Anterior cingulate cortex (tissue), 58 donors: Measurements from ENCODE around the gene SCRN1.
A peak's percentile ranks its signal among the peaks of the same experiment; 100 is the strongest.

ENCODE experiments used
- DNase-seq, 58 donors: peaks; one replicate each; lab custom pipeline; 2025; lab: John Stamatoyannopoulos, UW

SCRN1 gene

GRCh38 chr7:29940199-29940598 lies 49.4 kb downstream of the SCRN1 start:
- no peak for DNase-seq

GRCh38 chr7:29937132-29937531 lies 52.5 kb downstream of the SCRN1 start:
- DNase-seq = no peak

DNA sequence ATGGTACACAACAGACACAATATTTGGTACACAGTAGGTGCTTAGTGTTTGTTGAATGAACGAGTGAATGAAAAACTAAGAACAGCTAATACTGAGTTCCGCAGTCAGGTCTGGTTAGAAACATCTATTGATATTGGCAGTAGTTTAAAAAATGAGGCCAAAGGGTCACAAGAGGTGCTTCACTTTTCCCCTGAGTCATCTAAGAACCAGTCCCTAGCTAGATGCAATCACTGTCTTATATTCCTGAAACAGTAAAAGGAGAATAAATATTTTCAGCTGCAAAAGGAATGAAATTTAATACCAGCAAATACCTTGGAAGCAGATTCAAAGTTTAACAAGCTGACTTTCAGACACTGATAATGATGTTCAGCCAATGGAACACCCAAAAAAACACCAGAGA lies 54.5 kb downstream of the SCRN1 start:
- no peak for DNase-seq

- DNase-seq = no peak
Measured at GRCh38 chr7:29929018-29929807, 60.4 kb downstream of the SCRN1 start.

DNA sequence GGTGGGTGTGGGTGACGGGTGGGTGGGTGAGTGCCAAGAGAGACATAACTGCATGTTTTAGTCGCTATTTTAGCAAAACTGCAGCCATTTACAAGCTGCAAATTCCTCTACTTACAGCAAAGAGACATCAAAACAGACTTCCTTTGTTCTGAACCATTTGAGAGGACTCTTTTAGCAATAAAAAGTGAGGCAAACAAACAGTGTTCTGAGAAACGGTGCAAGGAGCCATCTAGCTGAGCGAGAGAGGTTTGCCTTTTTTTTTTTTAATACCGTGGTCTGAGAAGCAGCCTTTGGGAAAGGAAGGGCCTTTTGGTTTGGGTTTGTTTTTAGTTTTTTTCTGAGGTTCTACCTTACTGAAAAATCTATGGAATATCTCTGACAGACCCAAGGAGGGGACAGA lies 62.9 kb downstream of the SCRN1 start:
- peak in 2 of 58 donors; percentile 35 to 58 for DNase-seq

GRCh38 chr7:29926216-29926615 lies 63.4 kb downstream of the SCRN1 start:
- no peak for DNase-seq

- no peak for DNase-seq
Measured at GRCh38 chr7:29924684-29925083, 64.9 kb downstream of the SCRN1 start.

- DNase-seq = no peak
Measured at GRCh38 chr7:29924006-29924405, 65.6 kb downstream of the SCRN1 start.

DNA sequence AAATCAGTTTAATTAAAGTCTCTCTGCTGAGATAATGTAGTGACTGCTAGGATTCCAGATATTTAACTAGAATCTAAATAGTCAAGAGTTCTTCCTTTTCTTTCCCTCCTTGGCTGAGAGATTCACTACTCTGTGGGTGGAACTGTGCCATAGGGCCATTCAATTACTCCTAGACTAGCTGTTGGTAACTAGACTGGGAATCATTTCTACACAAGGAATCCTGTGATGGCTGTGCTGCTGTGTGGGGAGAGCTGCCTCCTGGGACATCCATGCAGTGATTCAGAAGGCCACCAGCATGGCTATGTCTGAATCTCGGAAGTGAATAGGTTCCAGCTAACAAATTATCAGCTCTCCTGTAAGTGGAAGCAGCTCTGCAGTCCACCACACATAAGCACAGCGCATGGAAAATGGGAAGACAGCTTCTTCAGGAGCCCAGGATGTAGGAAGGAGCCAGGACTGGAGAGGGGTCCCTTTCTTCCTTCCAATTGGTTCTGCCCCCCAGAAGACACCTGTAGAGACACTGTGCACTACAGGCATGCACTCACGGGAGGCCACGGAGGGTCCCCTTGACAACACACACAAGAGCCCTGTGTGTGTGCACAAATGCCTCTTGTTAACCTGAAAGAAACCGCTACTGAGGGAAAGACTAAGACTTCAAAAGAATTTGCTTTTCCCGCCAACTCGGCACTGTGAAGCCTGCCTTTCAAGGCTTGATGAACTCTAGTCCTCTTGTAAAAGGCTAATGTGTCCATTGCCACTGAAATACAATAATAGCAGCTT lies 66.5 kb downstream of the SCRN1 start:
- peak in 4 of 58 donors; percentile 26 to 51 (median 34) for DNase-seq

- peak in 16 of 58 donors; percentile 17 to 53 (median 28) for DNase-seq
Measured at GRCh38 chr7:29921404-29922010, 68.1 kb downstream of the SCRN1 start.

DNA sequence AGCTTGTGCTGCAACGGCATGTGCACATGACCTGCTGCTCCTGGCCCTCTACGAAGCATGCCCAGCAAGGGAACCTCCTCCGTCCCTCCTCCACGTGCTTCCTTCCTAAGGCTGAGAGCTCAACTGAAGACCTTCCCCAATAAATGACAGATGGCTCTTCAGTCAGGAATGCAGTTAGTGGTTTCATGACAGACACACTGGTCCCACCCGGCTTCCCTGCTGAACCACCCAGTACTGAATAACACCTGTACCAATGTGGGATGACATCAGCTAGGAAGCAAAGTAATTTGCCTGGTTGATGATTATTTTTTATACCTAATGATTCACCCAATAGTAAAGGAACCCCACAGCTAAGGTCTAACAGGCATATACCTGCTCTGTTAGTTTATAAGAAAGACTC lies 69.1 kb downstream of the SCRN1 start:
- no peak for DNase-seq

- DNase-seq = no peak
Measured at GRCh38 chr7:29919790-29920189, 69.8 kb downstream of the SCRN1 start.

- DNase-seq = no peak
Measured at GRCh38 chr7:29918850-29919249, 70.8 kb downstream of the SCRN1 start.

DNA sequence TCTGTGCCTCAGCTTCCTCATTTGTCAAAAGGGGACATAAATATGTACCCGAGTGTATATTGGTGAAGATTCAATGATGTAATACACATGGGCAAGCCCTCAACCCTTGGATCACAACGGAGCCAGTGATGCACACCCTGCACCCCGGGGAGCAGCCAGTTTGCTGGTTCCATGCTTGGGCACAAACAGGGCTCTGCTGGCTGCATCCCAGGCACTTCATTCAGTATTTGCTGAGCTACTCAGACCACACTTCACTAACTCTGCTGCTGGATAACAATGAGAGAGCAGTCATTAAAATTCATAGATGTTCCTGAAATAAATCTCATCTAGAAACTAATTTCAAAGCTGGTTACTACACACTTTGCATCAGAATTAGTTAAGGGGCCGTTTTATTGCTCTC lies 72.0 kb downstream of the SCRN1 start:
- DNase-seq = peak in 14 of 58 donors; percentile 9 to 69 (median 32)

- DNase-seq = peak in 5 of 58 donors; percentile 20 to 61 (median 37)
Measured at GRCh38 chr7:29915481-29916215, 74.0 kb downstream of the SCRN1 start.

DNA sequence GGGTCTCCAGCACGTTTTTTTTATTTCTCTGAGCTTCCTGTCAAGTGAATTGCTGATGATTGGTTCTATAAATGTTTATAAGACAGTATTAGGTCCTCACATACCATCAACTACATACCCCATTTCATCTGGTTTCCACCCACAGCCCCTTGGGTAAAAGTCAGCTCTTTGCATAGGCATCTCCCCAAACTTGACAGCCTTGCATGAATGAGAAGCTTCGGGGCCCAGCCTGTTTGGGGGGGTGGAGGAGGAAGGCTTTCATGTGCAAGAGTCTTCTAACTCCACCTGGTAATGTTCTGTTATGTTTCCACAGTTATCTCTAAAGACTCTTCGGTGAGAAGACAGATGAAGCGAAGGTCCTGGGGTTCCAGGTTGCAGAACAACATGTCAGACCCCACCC lies 75.4 kb downstream of the SCRN1 start:
- DNase-seq = no peak

- DNase-seq = no peak
Measured at GRCh38 chr7:29906200-29907022, 83.2 kb downstream of the SCRN1 start.

DNA sequence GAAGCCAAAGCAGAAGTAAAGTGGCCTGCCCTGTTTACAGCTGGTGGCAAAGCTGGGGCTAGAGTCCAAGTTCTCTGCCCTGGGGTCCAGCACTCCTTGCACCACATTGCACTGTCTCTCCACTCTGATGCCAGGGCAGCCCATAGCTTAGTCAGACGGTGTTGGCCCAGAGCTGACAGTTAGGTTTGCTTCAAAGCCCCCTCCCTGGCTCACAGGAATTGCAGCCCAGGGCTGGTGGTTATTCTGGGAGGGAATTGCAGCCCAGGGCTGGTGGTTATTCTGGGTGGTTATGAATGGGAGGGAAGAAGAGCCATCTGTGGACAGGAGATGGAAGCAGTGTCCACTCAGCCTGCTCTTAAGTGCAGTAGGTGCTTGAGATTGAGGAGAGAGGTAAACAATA lies 88.9 kb downstream of the SCRN1 start:
- no peak for DNase-seq

GRCh38 chr7:29898301-29898700 lies 91.3 kb downstream of the SCRN1 start:
- no peak for DNase-seq
